Vagina (tissue), 2 donors: ENCODE measurements around the gene PTPRN.

Experiments used
- POLR2AphosphoS5 ChIP-seq, 2 donors: sonication (generic); formaldehyde crosslinking; IDR thresholded peaks; one replicate each; pipeline ENCODE4 v1.9.0; 2017; ENCODE audit warnings: antibody characterized with exemption in 2 of 2, mild to moderate bottlenecking in 2 of 2, low read depth in 1 of 2; ENCODE audit not compliant: insufficient read depth in 1 of 2
- TF ChIP-seq, protein P1 (sequence below), 3 experiments: fragments of 450-650 bp in 2 of 3; fragments of 200-600 bp in 1 of 3; sonication (generic) in 1 of 3; IDR thresholded peaks; one replicate each; pipeline ENCODE4 v1.5.1; 2017 to 2019; ENCODE audit warnings: antibody characterized with exemption in 3 of 3, mild to moderate bottlenecking in 2 of 3, moderate library complexity in 2 of 3

DNA sequence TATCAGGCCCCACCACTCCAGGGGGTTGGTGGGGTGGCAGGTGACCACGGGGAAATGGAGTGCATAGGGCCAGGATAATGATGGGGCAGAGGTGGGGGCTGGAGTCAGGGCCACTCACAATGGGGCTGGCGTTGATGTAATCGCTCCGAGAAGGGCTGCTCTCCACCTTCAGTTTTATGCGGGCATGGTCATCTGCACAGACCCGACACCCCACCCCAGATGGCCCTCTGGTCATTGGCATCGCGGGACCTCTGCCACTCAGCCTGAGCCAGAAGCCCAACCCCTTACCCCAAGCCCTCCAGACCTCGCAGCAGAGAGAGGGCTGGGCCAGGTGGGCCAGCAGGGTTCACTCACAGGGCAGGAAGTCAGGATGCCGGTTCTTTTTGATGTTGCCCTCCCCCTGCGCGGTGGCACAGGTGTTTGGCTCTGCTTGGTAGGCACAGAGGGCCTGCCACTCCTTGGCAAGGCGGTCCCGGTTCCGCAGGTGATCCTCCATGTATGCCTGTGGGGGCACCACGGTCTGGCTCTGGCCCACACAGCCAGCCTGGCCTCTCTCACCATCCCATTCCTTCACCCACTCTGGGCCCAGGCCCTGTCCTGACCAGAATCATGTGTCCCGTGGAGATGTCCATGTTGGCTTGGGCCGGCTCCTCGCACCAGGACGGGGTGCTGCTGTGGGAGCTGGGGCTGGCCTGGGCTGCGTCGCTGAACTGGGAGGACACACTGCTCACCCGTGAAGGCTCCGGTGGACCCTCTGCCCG lies 12.4 kb downstream of the PTPRN start:
- TF ChIP-seq, protein P1, sequence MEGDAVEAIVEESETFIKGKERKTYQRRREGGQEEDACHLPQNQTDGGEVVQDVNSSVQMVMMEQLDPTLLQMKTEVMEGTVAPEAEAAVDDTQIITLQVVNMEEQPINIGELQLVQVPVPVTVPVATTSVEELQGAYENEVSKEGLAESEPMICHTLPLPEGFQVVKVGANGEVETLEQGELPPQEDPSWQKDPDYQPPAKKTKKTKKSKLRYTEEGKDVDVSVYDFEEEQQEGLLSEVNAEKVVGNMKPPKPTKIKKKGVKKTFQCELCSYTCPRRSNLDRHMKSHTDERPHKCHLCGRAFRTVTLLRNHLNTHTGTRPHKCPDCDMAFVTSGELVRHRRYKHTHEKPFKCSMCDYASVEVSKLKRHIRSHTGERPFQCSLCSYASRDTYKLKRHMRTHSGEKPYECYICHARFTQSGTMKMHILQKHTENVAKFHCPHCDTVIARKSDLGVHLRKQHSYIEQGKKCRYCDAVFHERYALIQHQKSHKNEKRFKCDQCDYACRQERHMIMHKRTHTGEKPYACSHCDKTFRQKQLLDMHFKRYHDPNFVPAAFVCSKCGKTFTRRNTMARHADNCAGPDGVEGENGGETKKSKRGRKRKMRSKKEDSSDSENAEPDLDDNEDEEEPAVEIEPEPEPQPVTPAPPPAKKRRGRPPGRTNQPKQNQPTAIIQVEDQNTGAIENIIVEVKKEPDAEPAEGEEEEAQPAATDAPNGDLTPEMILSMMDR (IDR thresholded peaks at IDR 0.05), result no peak
- TF ChIP-seq POLR2AphosphoS5 (IDR thresholded peaks at IDR 0.05; ENCODE audit: insufficient read depth in 1 of 2, low read depth in 1 of 2), result no peak
